ENCODE results near the gene SCD5. TPM values are rescaled to one million over a fixed set of nuclear protein-coding genes. Genes with fewer than 3 reads are reported as not detected.

SCD5 gene
- total and polyA plus RNA-seq, 2 donors (not counting 1 experiment from before 2014, with no cell fraction given): 0.03 TPM; not detected in 1

- WGBS (ENCODE audit: insufficient coverage): 51% methylated on average over 12 of the region's 23 CpGs
- Histone ChIP-seq H4K20me1 (ENCODE audit: control insufficient read depth, insufficient read depth, low read length, poor library complexity, severe bottlenecking) (no peaks in the 10 kb centered on the region), H3K27me3 (replicated peaks in 1 of 4; ENCODE audit: control extremely low read depth in 1 of 4, control insufficient read depth in 3 of 4, insufficient read depth in 4 of 4, low read length in 3 of 4) (no peaks in the 10 kb centered on the region), H3K4me1 (ENCODE audit: control insufficient read depth in 2 of 2, insufficient read depth in 2 of 2, low read length in 2 of 2) (no peaks in the 10 kb centered on the region), H3K4me2 (replicated peaks; ENCODE audit: low read depth, low read length, poor library complexity, severe bottlenecking) (no peak overlapping the region), H3K27ac (ENCODE audit: low read length in 2 of 2) (no peak overlapping the region), H3K4me3 (ENCODE audit: control extremely low read depth in 1 of 5, extremely low read depth in 1 of 5, insufficient read depth in 1 of 5, low read depth in 2 of 5, low read length in 4 of 5) (no peak overlapping the region), H3K79me2 (ENCODE audit: control insufficient read depth, insufficient read depth, low read length) (no peaks in the 10 kb centered on the region), H3K9ac (ENCODE audit: low read length) (no peak overlapping the region), H3K36me3 (replicated peaks in 1 of 2; ENCODE audit: control extremely low read depth in 1 of 2, control insufficient read depth in 1 of 2, extremely low read depth in 1 of 2, insufficient read depth in 2 of 2, low read length in 1 of 2) (no peaks in the 10 kb centered on the region), H2AFZ (ENCODE audit: insufficient read depth, low read depth, low read length, poor library complexity, severe bottlenecking) (no peak overlapping the region), H3K9me3 (ENCODE audit: control extremely low read depth in 1 of 3, control insufficient read depth in 2 of 3, insufficient read depth in 1 of 3, low read length in 2 of 3) (no peaks in the 10 kb centered on the region)
- TF ChIP-seq EZH2 (IDR thresholded peaks at IDR 0.05; ENCODE audit: borderline replicate concordance, insufficient read depth, low read depth, low read length, poor library complexity, severe bottlenecking): no peak
- TF ChIP-seq, protein P1, sequence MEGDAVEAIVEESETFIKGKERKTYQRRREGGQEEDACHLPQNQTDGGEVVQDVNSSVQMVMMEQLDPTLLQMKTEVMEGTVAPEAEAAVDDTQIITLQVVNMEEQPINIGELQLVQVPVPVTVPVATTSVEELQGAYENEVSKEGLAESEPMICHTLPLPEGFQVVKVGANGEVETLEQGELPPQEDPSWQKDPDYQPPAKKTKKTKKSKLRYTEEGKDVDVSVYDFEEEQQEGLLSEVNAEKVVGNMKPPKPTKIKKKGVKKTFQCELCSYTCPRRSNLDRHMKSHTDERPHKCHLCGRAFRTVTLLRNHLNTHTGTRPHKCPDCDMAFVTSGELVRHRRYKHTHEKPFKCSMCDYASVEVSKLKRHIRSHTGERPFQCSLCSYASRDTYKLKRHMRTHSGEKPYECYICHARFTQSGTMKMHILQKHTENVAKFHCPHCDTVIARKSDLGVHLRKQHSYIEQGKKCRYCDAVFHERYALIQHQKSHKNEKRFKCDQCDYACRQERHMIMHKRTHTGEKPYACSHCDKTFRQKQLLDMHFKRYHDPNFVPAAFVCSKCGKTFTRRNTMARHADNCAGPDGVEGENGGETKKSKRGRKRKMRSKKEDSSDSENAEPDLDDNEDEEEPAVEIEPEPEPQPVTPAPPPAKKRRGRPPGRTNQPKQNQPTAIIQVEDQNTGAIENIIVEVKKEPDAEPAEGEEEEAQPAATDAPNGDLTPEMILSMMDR (IDR thresholded peaks at IDR 0.05): peak; percentile 47
- peaks cover 6% of the 10 kb centered on the region for H3K27me3 Mint-ChIP-seq
- CTCF ChIA-PET: no interaction called here
- intact Hi-C loops (cut with micrococcal nuclease): loop anchor here (5.0 kb wide), 1 partner anchor 1332 kb away; no protein-coding TSS in a partner anchor
- H3K9me3 Mint-ChIP-seq (ENCODE audit: insufficient read depth): no peaks in the 10 kb centered on the region
- ATAC-seq (ENCODE audit: low read depth) (no peak), DNase-seq (peak; percentile 33)
- POLR2A ChIA-PET: no interaction called here
- no peaks in the 10 kb centered on the region for H3K4me1 Mint-ChIP-seq
- H3K4me3 Mint-ChIP-seq: no peak overlapping the region
- no peak overlapping the region for H3K27ac Mint-ChIP-seq
These were observed 59.1 kb downstream of the SCD5 start for GRCh38 chr4:82739287-82740190.

GRCh38 chr4:82737354-82737753, 61.2 kb downstream of the SCD5 start:
- H3K27ac Mint-ChIP-seq: no peak overlapping the region
- intact Hi-C loops (cut with micrococcal nuclease): loop anchor here (5.0 kb wide), 1 partner anchor 1330 kb away; no protein-coding TSS in a partner anchor

More at GRCh38 chr4:82737354-82737753, 61.2 kb downstream of the SCD5 start:
- Histone ChIP-seq H4K20me1 (ENCODE audit: control insufficient read depth, insufficient read depth, low read length, poor library complexity, severe bottlenecking) (no peaks in the 10 kb centered on the region), H3K9ac (ENCODE audit: low read length) (no peak overlapping the region), H3K27me3 (replicated peaks in 1 of 4; ENCODE audit: control extremely low read depth in 1 of 4, control insufficient read depth in 3 of 4, insufficient read depth in 4 of 4, low read length in 3 of 4) (no peaks in the 10 kb centered on the region), H3K36me3 (replicated peaks in 1 of 2; ENCODE audit: control extremely low read depth in 1 of 2, control insufficient read depth in 1 of 2, extremely low read depth in 1 of 2, insufficient read depth in 2 of 2, low read length in 1 of 2) (no peaks in the 10 kb centered on the region), H3K9me3 (ENCODE audit: control extremely low read depth in 1 of 3, control insufficient read depth in 2 of 3, insufficient read depth in 1 of 3, low read length in 2 of 3) (no peaks in the 10 kb centered on the region), H3K27ac (ENCODE audit: low read length in 2 of 2) (no peak overlapping the region), H2AFZ (ENCODE audit: insufficient read depth, low read depth, low read length, poor library complexity, severe bottlenecking) (no peak overlapping the region), H3K4me3 (ENCODE audit: control extremely low read depth in 1 of 5, extremely low read depth in 1 of 5, insufficient read depth in 1 of 5, low read depth in 2 of 5, low read length in 4 of 5) (no peak overlapping the region), H3K4me1 (ENCODE audit: control insufficient read depth in 2 of 2, insufficient read depth in 2 of 2, low read length in 2 of 2) (no peaks in the 10 kb centered on the region), H3K79me2 (ENCODE audit: control insufficient read depth, insufficient read depth, low read length) (no peaks in the 10 kb centered on the region), H3K4me2 (replicated peaks; ENCODE audit: low read depth, low read length, poor library complexity, severe bottlenecking) (no peak overlapping the region)
- peaks cover 15% of the 10 kb centered on the region for H3K27me3 Mint-ChIP-seq
- no peaks in the 10 kb centered on the region for H3K9me3 Mint-ChIP-seq (ENCODE audit: insufficient read depth)
- DNase-seq (no peak), ATAC-seq (ENCODE audit: low read depth) (no peak)
- H3K4me3 Mint-ChIP-seq: no peak overlapping the region
- ChIA-PET POLR2A (no interaction called here), CTCF (no interaction called here)
- TF ChIP-seq, protein P1 (IDR thresholded peaks at IDR 0.05): no peak
- no peak for TF ChIP-seq EZH2 (IDR thresholded peaks at IDR 0.05; ENCODE audit: borderline replicate concordance, insufficient read depth, low read depth, low read length, poor library complexity, severe bottlenecking)
- H3K4me1 Mint-ChIP-seq: no peaks in the 10 kb centered on the region

Measured in B cell (primary cell).